Neuronal stem cell (in vitro differentiated cells): ENCODE results near the gene PRRT2.

ENCODE experiments used
- DNase-seq: peaks from one replicate; pipeline ENCODE4 v3.0.0-alpha.2; 2013; ENCODE audit warnings: low spot score
- H2AFZ ChIP-seq: one replicate; pipeline ENCODE4 v1.6.1; 2013; ENCODE audit warnings: mild to moderate bottlenecking, low read length, inconsistent platforms
- H2AK5ac ChIP-seq: 2 replicates; pipeline ENCODE4 v1.6.1; 2013; ENCODE audit warnings: low read depth, mild to moderate bottlenecking, inconsistent platforms, low read length, moderate library complexity, mixed read lengths
- H2BK120ac ChIP-seq: 2 replicates; pipeline ENCODE4 v1.6.1; 2013; ENCODE audit warnings: low read depth, mild to moderate bottlenecking, inconsistent platforms, low read length, moderate library complexity, mixed read lengths
- H2BK12ac ChIP-seq: one replicate; pipeline ENCODE4 v1.6.1; 2013; ENCODE audit warnings: low read length, inconsistent platforms
- H2BK15ac ChIP-seq: 2 replicates; pipeline ENCODE4 v1.6.1; 2013; ENCODE audit warnings: mild to moderate bottlenecking, low read length, inconsistent platforms, mixed read lengths
- H2BK5ac ChIP-seq: one replicate; pipeline ENCODE4 v1.6.1; 2013; ENCODE audit warnings: inconsistent platforms, mild to moderate bottlenecking, low read length, moderate library complexity
- H3K14ac ChIP-seq: one replicate; pipeline ENCODE4 v1.6.1; 2013; ENCODE audit warnings: low read length, inconsistent platforms
- H3K18ac ChIP-seq: 2 replicates; pipeline ENCODE4 v1.6.1; 2013; ENCODE audit warnings: low read length, inconsistent platforms
- H3K23ac ChIP-seq: 2 replicates; pipeline ENCODE4 v1.6.1; 2013; ENCODE audit warnings: low read depth, mild to moderate bottlenecking, mixed read lengths, low read length, inconsistent platforms; ENCODE audit not compliant: poor library complexity
- H3K27ac ChIP-seq: replicated peaks from 3 replicates; pipeline ENCODE4 v1.5.1; 2013; ENCODE audit warnings: low read length, inconsistent platforms
- H3K27me3 ChIP-seq, 3 experiments: 2 replicates each; pipeline ENCODE4 v1.6.1; 2013; ENCODE audit warnings: low read length in 3 of 3, mild to moderate bottlenecking in 2 of 3, inconsistent platforms in 1 of 3, low read depth in 1 of 3, mixed read lengths in 1 of 3, moderate library complexity in 1 of 3; ENCODE audit not compliant: control insufficient read depth in 3 of 3, insufficient read depth in 3 of 3
- H3K36me3 ChIP-seq, 2 donors: replicated peaks in 1 of 2; 2 replicates each; pipeline ENCODE4 v1.6.1; 2013; ENCODE audit warnings: low read length in 2 of 2; ENCODE audit not compliant: control insufficient read depth in 2 of 2, insufficient read depth in 2 of 2
- H3K4ac ChIP-seq: 2 replicates; pipeline ENCODE4 v1.6.1; 2013; ENCODE audit warnings: inconsistent platforms, mild to moderate bottlenecking, low read length, moderate library complexity
- H3K4me1 ChIP-seq, 2 donors: 1 replicate in 1 of 2; 2 replicates in 1 of 2; pipeline ENCODE4 v1.6.1; 2013; ENCODE audit warnings: low read length in 2 of 2, low read depth in 1 of 2; ENCODE audit not compliant: control insufficient read depth in 2 of 2, insufficient read depth in 1 of 2
- H3K4me2 ChIP-seq: one replicate; pipeline ENCODE4 v1.6.1; 2013; ENCODE audit warnings: mild to moderate bottlenecking, low read length, inconsistent platforms; ENCODE audit not compliant: insufficient read depth, poor library complexity, severe bottlenecking
- H3K4me3 ChIP-seq, 2 donors: 2 replicates each; pipeline ENCODE4 v1.5.1; 2013; ENCODE audit warnings: low read length in 2 of 2, mild to moderate bottlenecking in 2 of 2, inconsistent platforms in 1 of 2, moderate library complexity in 1 of 2
- H3K79me1 ChIP-seq: one replicate; pipeline ENCODE4 v1.6.1; 2013; ENCODE audit warnings: low read depth, mild to moderate bottlenecking, inconsistent platforms, low read length, moderate library complexity
- H3K9ac ChIP-seq: one replicate; pipeline ENCODE4 v1.6.1; 2013; ENCODE audit warnings: mild to moderate bottlenecking, low read depth, low read length, inconsistent platforms; ENCODE audit not compliant: poor library complexity
- H3K9me3 ChIP-seq, 2 donors: replicated peaks in 1 of 2; 2 replicates each; pipeline versions ENCODE3 to v1.6.1; 2013; ENCODE audit warnings: low read length in 2 of 2, mild to moderate bottlenecking in 2 of 2, inconsistent platforms in 1 of 2, low read depth in 1 of 2, mixed read lengths in 1 of 2, moderate library complexity in 1 of 2; ENCODE audit not compliant: control insufficient read depth in 2 of 2, insufficient read depth in 1 of 2
- H4K8ac ChIP-seq: one replicate; pipeline ENCODE4 v1.6.1; 2013; ENCODE audit warnings: low read depth, mild to moderate bottlenecking, inconsistent platforms, low read length, moderate library complexity
- H4K91ac ChIP-seq: one replicate; pipeline ENCODE4 v1.6.1; 2013; ENCODE audit warnings: low read length, low read depth, mild to moderate bottlenecking, inconsistent platforms; ENCODE audit not compliant: poor library complexity
- WGBS, 2 donors: extraction: QIAGEN DNeasy Blood & Tissue Kit; methylation state at CpG; one replicate each; pipeline ENCODE4 v1.1.7; 2013; ENCODE audit warnings: missing lambda C conversion rate in 2 of 2, mixed read lengths in 1 of 2; ENCODE audit not compliant: insufficient read length in 2 of 2, insufficient replicate concordance in 1 of 2; ENCODE audit errors: extremely low coverage in 2 of 2; 5-methylcytosine and 5-hydroxymethylcytosine counted together

PRRT2 gene

DNA sequence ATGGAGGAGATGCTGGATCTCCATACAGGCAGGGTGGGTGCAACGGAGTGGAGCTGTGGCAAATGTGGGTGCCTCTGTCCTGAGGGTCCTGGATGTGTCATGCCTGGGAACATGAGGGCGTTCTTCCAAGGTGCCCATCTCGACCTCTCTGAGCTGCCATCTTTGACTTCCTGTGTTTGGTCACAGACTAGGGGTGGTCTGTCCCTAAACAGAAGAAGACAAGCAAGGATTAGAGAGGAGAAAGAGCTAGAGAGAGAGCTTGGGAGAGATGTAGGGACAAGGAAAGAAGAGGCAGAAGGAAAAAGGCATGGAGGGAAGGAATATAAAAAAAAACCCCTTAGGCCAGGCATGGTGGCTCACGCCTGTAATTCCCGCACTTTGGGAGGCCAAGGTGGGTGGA, 37.3 kb upstream of the PRRT2 start:
- Histone ChIP-seq H2AFZ (no peak overlapping the region), H2AK5ac (no peak overlapping the region), H4K8ac (no peak overlapping the region), H3K4me2 (no peak overlapping the region), H3K4me1 (peaks cover 0 to 2% of the 10 kb centered on the region in 2 donors), H2BK15ac (no peak overlapping the region), H3K9me3 (no peaks in the 10 kb centered on the region), H3K9ac (no peak overlapping the region), H2BK12ac (no peak overlapping the region), H3K36me3 (no peaks in the 10 kb centered on the region), H3K27me3 (peaks cover 0 to 9% (median 2%) of the 10 kb centered on the region in 3 experiments), H3K27ac (no peak overlapping the region), H2BK5ac (no peak overlapping the region), H3K23ac (no peak overlapping the region), H3K4ac (no peak overlapping the region), H3K79me1 (no peaks in the 10 kb centered on the region), H4K91ac (no peak overlapping the region), H3K14ac (no peak overlapping the region), H3K4me3 (no peak overlapping the region), H2BK120ac (no peak overlapping the region), H3K18ac (peak overlapping the region; percentile 61)
- no peak for DNase-seq
- WGBS, 2 donors, result no CpG with 5 or more reads among the region's 5 CpGs

- Histone ChIP-seq H3K79me1 (no peaks in the 10 kb centered on the region), H3K4ac (no peak overlapping the region), H3K9ac (no peak overlapping the region), H2AK5ac (no peak overlapping the region), H2BK15ac (no peak overlapping the region), H2AFZ (peak overlapping the region; percentile 22), H3K18ac (no peak overlapping the region), H3K4me2 (no peak overlapping the region), H2BK120ac (no peak overlapping the region), H3K9me3 (no peaks in the 10 kb centered on the region), H3K27me3 (peaks cover 0 to 17% (median 2%) of the 10 kb centered on the region in 3 experiments), H4K8ac (no peak overlapping the region), H3K4me3 (no peak overlapping the region), H3K36me3 (no peaks in the 10 kb centered on the region), H3K27ac (no peak overlapping the region), H3K23ac (no peak overlapping the region), H3K4me1 (peaks cover 0 to 2% of the 10 kb centered on the region in 2 donors), H2BK5ac (no peak overlapping the region), H4K91ac (no peak overlapping the region), H2BK12ac (no peak overlapping the region), H3K14ac (no peak overlapping the region)
- no peak for DNase-seq
- WGBS, 2 donors, result no CpG with 5 or more reads among the region's 4 CpGs
Observed at GRCh38 chr16:29775742-29776408, 36.1 kb upstream of the PRRT2 start.

- Histone ChIP-seq H3K4me2 (no peak within 1 kb of the TSS), H3K14ac (no peak within 1 kb of the TSS), H3K9me3 (no peaks in the 10 kb centered on the region), H3K79me1 (no peaks in the 10 kb centered on the region), H4K91ac (no peak within 1 kb of the TSS), H3K9ac (no peak within 1 kb of the TSS), H3K4me1 (peaks cover 0 to 2% of the 10 kb centered on the region in 2 donors), H2BK5ac (no peak within 1 kb of the TSS), H2AFZ (no peak within 1 kb of the TSS), H3K36me3 (no peaks in the 10 kb centered on the region), H2BK12ac (no peak within 1 kb of the TSS), H3K27ac (no peak within 1 kb of the TSS), H3K23ac (no peak within 1 kb of the TSS), H2BK15ac (no peak within 1 kb of the TSS), H3K4me3 (no peak within 1 kb of the TSS), H2BK120ac (no peak within 1 kb of the TSS), H3K18ac (no peak within 1 kb of the TSS), H2AK5ac (no peak within 1 kb of the TSS), H4K8ac (no peak within 1 kb of the TSS), H3K4ac (no peak within 1 kb of the TSS), H3K27me3 (peaks cover 0 to 22% (median 2%) of the 10 kb centered on the region in 3 experiments)
- WGBS, 2 donors, result no CpG with 5 or more reads among the region's 10 CpGs
- DNase-seq, result no peak
Observed at GRCh38 chr16:29777576-29778350, 34.2 kb upstream of the PRRT2 start, which contains the start of gene ZG16. Gene ZG16, plus strand, starts transcription at chr16:29778256. Its CDS starts 1,011 bp downstream, at chr16:29779267.

DNA sequence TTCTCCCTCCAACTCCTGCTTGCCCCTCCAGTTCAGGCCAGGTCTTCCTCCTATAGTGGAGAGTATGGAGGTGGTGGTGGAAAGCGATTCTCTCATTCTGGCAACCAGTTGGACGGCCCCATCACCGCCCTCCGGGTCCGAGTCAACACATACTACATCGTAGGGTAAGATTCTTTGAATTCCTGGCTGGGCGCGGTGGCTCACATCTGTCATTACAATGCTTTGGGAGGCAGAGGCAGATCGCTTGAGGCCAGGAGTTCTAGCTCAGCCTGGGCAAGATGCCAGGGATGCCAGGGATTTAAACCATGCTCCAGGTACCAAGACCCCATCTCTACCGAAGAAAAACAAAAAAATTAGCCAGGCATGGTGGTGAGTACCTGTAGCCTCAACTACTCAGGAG, 32.5 kb upstream of the PRRT2 start:
- Histone ChIP-seq H4K8ac (no peak overlapping the region), H3K4ac (no peak overlapping the region), H3K4me1 (peaks cover 2 to 4% of the 10 kb centered on the region in 2 donors), H2BK5ac (no peak overlapping the region), H3K4me2 (no peak overlapping the region), H3K27ac (no peak overlapping the region), H3K14ac (no peak overlapping the region), H2BK15ac (no peak overlapping the region), H3K23ac (no peak overlapping the region), H3K9me3 (no peaks in the 10 kb centered on the region), H3K18ac (no peak overlapping the region), H2AK5ac (no peak overlapping the region), H3K27me3 (peaks cover 0 to 22% (median 2%) of the 10 kb centered on the region in 3 experiments), H2AFZ (no peak overlapping the region), H4K91ac (no peak overlapping the region), H3K9ac (no peak overlapping the region), H3K79me1 (no peaks in the 10 kb centered on the region), H2BK12ac (no peak overlapping the region), H3K36me3 (no peaks in the 10 kb centered on the region), H3K4me3 (no peak overlapping the region), H2BK120ac (no peak overlapping the region)
- DNase-seq, result no peak
- no CpG with 5 or more reads among the region's 10 CpGs for WGBS, 2 donors
